Activated CD4-positive, alpha-beta T cell treated with anti-CD3 and anti-CD28 coated beads, Interleukin-2, amount 50 U/mL, for 48 hours (primary cell): Measurements from ENCODE around the gene HS2ST1.
"Not testable (repeated sequence)": the region's sequence is repeated elsewhere in the genome, so short reads cannot be mapped to it uniquely, and the experiment has no call there.

Experiments used
- DNase-seq, 2 experiments: peaks; one replicate each; pipeline ENCODE4 v3.0.0-alpha.2; 2020

The HS2ST1 gene

DNA sequence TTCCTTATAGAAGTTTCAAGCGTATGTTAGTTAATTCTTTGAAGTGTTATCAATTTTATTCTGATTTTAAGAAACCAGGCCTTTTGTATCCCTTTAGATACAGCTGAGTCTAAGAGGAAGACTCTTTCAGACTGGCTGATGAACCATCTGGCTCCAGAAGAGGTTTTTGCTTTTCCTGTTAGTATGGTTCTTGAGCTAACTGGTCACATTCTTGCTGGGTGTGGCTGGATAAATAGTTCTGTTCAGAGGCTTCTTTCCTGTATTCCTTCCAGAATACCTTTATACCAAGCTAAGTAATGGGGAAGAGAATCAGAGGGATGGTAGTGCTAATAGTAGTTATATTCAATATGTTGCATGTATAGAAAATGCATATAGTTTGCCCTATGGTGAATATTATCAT is 12.4 kb downstream of the HS2ST1 start:
- DNase-seq, result no peak

DNA sequence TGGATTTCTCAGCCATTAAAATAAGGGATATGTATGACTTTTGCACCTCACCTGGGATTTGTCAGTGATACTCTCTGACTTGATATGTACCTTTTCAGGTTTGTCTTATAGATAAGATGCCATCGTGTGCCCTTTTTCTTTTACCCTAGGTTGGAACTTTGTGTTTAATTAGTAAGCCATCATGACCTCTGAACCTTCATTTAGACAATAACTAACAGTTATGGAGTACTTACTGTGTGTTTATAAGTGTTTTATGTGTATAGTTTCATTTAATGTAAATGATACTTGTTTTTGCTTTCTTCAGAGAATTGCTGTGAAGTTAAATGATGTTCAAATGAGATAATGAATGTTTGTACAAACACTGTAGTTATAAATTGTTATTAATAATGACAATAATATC is 14.4 kb downstream of the HS2ST1 start:
- DNase-seq, result no peak

DNA sequence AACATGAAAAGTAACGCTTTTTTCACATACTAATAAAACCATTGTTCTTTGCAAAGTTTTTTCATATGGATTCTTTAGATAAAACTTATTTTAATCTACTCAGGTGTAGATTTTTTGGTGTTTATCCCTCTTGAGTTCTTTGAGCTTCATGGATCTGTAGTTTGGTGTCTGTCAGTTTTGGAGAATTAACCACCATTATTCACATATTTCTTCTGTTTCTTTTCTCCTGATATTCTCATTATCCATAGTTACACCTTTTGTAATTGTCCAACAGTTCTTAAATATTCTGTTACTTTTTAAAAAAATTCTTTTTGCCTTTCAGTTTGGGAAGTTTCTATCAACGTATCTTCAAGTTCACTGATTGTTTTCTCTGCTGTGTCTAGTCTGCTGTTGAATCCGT is 18.6 kb downstream of the HS2ST1 start:
- DNase-seq, result no peak

DNA sequence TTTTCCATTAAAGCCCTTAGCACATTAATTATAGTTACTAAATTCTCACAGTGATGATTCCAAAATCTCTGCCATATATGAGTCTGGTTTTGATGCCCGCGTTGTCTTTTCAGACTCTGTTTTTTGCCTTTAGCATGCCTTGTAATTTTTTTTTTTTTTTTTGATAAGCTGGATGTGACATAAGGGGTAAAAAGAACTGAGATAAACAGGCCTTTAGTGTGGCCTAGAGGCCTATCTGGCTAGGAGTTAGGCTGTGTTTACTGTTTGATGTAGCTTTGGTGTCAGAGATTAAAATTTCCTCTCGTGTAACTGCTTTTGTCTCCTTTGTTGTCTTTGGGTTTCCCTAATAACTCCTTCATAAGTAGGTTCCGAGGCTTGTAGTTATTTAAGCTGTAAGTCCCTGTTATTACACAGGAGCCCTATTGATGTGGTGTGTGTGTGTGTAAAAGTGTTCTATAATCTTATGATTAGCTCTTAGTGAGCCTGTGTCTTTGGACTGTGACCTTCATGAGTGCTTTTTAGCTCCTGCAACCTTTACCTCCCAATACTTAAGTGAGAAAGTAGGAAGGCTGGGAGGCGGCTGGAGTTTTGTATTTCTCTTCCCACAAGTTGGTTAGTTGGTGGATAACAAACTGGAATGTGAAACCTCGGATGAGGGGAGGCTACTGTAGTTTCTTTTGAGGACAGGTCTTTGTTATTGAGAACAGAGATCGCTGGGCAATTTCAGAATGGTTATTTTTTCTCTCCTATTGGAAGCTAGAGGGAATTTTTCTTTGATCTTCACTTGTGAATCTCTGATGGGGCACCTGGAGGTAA is 19.3 kb downstream of the HS2ST1 start:
- DNase-seq, result no peak

DNA sequence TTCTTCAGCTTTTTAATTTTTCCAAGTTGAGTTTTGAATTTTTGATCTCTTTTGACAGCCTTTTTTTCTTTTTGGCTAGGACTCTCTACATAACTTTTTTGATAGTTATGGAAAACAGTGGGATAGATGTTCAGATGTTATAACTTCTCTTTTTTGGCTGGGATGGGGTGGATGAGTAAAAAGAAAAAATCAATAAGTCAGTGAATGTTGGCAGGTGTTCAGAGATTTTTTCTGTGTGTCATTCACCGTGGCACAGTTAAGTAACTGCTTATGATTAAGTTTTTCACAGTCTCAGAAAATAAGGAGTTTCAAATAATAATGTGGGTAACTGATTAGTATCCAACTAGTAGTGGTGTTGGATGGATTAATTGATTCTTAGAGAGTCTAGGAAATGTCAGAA is 24.0 kb downstream of the HS2ST1 start:
- no peak for DNase-seq

DNA sequence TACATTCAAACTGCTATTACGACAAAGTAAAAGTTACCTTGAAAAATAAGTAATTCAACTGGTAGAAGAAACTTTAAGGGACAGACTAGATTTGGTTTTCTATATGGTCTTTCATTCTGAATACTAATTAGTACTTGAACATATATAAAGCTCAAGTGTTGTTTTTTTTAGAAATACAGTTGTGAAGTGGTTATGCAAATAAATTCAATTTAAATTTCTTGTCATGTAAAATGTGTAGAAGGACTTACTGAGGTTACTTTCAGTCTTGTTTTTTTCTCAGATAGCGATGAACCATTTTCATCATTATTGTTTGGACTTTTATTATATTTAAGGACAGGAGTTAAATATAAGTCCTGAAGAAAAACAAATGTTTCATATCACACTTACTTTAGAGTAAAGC is 24.4 kb downstream of the HS2ST1 start:
- DNase-seq, result no peak

DNA sequence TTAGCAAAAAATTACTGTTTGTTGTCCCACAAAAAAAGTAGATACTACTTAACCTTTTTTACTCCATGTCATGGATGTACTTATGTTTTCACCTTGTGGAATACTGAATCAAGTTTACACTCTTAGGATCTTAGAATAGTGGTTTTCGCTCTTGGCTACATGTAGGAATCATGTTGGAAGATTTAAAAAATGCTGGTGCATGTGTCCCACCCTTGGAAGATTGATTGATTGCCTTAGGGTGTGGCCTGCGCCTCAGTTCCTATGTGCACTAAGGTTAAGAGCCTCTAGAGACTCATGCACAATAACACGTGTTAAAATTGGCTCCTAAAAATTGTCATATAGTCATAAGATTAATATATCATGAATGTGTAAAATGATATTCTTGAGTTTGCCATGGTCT is 25.0 kb downstream of the HS2ST1 start:
- no peak for DNase-seq

DNA sequence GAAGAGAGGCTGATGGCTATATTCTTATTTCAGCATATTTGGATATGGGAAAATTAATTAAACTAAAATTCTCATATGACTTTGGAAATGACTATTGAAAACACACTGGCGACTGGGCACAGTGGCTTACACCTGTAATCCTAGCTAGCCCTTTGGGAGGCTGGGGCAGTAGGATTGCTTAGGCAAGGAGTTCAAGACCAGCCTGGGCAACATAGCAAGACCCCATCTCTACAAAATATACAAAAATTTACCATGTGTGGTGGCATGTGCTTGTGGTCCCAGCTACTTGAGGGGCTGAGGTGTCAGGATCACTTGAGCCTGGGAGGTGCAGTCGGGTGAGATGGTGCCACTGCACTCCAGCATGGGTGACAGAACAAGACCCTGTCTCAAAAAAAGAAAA is 26.2 kb downstream of the HS2ST1 start:
- no peak for DNase-seq

DNA sequence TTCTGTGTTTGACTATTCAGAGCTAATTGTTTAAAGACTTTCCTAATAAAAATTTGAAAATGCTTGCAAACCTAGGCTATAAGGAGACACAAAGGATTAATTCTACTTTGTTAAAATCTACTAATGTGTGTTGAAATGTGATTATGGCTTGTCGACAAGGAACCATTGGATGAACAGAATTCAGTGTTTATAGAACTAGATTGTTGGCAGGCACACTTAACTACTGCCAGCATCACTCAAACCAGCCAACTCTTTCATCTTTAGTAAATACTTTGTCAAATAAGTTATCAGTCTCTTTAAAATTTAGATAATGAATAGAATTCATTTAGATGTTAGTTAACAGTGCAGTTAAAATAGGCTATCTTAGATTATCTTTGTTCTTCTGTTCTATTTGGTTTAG is 27.6 kb downstream of the HS2ST1 start:
- no peak for DNase-seq

DNA sequence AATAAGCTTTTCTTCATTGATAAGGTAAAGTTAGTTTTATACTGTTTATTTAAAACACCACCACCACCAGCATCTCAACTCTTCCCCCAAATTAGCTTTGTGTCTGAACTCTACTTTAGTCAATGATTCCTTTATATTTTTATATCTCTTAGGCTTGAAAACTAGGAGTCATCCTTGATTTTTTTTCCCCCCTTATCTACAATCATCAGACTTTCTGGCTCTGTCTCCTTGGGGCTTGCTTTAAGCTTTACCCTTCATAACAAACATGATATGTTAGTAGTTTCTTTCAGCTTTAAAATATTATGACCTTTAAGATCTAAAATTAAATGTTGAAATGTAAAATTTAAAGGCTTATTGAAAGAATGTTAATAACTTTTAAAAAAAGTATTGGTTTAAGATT is 28.3 kb downstream of the HS2ST1 start:
- no peak for DNase-seq

DNA sequence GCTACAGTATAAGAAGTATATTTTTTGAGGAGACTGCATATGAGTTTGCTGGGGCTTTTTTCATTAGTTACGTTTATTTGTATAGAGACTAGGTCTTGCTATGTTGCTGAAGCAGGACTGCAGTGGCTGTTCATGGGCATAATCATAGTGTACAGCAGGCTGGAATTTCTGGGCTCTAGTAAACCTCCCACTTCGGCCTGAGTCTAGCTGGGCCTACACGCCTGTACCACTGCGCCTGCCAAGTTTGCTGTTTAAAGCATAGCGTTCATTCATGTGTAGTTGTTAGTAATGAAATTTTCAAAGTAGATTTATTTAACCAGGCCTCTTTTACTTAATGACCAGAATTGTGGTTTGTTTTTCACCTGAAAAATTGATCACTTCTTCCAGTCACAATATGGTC is 33.8 kb downstream of the HS2ST1 start:
- DNase-seq, result no peak

DNA sequence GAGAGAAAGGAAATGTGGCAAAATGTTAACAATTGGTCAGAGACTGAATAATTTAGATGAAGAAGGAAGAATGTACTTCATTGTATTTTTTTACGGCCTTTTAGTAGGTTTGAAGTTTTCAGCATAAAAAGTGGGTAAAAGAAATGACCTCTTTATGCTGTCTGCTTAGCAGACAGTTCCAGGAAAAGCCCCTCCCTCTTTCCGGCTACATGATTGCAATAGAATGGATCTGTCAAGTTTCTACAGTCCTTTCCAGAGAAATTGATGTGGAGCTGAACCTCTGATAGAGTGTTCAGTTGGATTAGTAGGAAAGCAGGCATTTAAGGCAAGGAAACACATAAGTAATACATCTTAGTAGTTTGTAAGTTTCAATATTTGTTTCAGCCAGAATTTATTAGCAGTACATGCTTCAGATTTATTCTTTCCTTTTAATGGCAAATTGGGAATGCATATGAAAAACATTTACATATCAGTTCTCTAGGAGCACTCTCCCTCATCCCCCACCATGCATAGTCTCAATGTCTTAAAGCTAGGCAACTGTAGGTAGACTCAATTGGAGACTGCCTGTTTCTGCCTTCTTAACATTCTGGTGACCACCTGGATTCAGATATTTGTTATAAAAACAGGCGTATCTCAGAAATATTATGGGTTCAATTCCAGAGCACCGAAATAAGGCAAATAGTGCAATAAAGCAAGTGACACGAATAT is 36.4 kb downstream of the HS2ST1 start:
- no peak for DNase-seq

DNA sequence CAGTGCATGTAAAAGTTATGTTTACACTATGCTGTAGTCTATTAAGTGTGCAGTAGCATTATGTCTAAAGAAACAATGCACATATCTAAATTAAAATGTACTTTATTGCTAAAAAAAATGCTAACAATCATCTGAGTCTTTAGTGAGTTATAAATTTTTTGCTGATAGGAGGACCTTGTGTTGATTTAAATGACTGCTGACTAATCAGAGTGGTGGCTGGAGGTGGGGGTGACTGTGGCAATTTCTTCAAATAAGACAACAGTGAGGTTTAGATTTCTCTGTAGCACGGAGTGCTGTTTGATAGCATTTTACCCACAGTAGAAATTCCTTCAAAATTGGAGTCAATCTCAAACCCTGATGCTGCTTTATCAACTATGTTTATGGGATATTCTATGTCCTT is 37.0 kb downstream of the HS2ST1 start:
- DNase-seq, result no peak

DNA sequence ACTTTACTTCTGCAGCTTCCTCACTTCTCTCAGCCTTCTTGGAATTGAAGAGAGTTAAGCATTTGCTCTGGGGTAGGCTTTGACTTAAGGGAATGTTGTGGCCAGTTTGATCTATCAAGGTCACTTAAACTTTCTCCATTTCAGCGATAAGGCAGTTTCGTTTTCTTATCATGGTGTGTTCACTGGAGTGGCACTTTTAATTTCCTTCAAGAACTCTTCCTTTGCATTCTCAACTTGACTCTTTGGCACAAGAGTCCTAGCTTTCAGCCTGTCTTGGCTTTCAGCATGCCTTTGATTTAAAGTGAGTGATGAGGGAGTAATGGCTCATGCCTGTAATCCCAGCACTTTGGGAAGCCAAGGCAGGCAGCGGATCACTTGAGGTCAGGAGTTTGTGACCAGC is 38.7 kb downstream of the HS2ST1 start:
- DNase-seq, result no peak

DNA sequence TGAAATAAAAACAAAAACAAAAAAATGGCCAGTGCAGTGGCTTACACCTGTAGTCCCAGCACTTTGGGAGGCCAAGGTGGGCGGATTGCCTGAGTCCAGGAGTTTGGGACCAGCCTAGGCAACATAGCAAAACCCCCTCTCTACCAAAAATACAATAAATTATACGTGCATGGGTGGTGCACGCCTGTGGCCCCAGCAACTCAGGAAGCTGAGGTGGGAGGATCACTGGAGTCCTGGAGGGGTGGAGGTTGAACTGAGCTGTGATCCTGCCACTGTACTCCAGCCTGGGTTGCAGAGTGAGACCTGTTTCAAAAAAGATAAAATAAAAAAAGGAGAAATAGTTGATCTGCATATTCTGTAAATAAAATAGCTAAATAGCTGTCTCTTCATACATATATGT is 41.2 kb downstream of the HS2ST1 start:
- no peak for DNase-seq

DNA sequence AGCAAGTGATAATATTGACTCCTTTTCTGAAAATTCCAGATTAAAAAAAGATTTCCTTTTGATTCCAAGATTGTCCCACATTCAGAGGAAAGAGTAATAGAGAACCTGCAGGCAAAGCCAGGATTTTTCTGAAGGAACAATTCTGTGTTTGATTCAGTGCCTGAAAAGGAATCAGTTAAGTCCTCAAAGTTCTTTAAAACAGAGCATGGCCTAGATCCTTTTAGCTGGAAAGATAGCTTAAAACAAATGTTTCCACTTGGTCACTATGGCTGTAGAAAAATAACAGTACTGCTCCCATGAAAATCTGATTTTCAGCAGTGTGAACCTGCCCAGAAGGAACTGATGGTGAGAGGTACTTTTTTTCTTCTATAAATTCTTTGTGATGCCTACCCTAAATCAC is 41.8 kb downstream of the HS2ST1 start:
- DNase-seq, result no peak

DNA sequence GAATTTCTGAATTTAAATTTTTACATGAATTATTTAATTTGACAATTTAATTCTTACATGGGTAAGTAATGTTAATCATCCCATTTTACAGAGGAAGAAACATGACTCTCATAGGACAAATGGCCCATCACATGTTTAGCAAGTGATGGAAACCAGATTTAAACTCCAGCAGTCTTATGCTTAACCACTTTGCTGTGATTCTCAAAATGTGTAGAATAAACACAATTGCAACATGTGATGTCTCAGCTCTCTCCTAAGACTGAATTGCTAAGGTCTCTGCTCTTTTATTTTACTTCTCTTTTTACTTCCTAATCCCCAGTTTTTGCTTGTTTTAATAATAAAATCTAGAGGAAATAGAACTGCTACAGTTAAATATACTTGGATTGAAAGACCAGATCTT is 42.8 kb downstream of the HS2ST1 start:
- no peak for DNase-seq

DNA sequence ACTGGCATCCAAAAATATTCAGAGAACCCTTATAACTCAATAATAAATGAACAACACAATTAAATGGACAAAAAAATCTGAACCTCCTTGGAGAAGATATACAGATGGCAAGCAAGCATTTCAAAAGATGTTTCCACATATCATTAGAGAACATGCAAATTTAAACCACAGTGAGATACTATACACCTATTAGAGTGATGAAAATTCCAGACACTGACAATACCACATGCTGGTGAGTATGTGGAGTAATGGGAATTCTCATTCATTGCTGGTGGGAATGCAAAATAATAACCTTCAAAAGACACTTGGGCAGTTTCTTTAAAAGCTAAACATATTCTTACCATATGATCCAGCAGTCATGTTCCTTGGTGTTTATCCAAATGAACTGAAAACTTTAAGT is 46.1 kb downstream of the HS2ST1 start:
- no peak for DNase-seq

DNA sequence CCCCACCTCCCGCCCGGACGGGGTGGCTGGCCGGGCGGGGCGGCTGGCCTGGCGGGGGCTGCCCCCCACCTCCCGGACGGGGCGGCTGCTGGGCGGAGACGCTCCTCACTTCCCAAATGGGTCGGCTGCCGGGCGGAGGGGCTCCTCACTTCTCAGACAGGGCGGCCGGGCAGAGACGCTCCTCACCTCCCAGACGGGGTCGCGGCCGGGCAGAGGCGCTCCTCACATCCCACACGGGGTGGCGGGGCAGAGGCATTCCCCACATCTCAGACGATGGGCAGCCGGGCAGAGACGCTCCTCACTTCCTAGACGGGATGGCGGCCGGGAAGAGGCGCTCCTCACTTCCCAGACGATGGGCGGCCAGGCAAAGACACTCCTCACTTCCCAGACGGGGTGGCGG is 49.4 kb downstream of the HS2ST1 start:
- DNase-seq, result not testable (repeated sequence)

DNA sequence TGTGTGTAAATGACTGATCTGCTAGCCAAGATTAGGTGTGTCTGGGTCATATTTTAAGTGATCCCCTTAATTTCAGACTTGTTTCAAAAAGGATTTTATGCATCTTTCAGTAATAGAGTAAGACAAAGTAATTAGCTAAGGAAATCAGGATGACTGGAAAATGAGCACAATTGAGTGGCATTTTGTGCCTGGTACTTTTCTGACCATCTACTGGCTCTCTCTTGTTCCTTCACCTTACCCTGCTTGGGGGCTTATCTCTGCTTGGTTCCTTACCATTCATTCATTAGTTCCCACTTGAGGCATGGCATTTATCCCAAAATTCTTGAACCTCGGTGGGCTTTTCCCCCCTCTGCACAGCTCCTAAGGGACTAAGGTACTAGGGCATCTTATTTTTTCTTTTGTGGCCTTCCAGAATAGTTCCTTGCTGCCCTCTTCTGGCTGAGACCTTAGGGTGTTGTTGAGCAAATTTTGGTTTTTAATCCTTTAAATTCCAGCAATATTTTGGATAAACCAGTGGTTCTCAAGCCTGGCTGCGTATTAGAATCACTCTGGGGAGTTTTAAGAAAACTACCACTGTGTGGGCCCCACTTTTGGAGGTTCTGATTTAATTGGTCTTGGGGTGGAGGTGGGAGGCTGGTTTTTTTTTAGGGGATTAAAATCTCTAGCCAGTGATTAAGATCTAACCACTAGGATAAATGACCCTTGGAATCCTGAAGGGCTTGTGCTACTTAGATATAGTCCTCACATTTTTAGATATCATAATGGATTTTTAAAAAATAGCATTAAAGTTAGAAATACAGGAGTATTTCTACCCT is 50.8 kb downstream of the HS2ST1 start:
- DNase-seq, result peak; percentile 5 to 10

DNA sequence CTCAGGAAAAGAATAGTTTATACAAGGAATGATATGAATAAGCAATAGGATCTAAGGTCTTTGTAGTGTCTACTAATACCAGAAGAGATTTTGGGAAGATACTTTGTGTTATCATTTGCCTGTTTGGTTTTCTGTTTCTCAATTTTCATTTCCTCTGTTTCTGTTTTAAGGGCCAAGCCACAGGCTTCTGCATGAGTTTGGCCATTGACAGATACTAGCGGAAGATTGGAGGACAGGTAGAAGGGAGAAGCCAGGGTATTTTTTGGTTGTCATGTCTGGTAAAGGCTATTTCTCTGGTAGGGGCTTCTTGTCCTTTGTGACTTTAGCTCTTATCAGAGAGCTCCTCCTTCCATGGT is 51.4 kb downstream of the HS2ST1 start:
- DNase-seq, result no peak

DNA sequence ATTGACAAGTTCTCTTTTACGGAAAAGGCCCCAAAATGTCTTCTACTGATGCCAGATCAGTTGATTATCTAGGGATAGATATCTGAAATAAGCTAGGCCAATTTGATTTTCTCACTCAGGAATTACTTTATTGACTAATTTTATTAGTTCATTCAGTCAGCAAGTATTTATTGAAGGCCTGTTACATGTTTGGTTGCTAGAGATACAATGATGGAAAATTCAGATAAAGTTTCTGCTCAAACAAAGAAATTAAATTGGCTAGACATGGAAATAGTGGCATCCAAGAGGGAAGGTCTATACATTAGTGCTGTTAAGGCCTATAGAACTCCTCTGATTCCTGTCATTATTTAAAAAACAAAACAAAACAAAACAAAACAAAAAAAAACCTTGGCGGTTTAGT is 56.5 kb downstream of the HS2ST1 start:
- no peak for DNase-seq

DNA sequence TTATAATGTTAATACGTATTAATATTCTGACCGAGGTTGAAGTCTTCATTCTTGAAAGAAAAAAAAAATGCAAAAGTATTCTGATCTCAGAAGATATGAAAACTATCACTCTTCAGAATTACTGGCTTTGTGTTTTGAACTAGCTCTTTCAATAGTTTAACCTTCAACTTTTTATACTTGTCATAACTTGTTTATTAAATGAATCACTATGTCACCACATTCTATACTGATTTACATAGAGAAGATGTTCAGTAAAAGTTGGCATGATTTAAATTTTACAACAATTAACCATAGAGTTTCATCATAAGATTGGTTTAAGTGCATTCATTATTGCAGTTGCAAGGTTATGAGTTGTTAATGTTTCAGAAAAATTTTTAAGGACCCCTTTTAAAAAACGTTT is 57.3 kb downstream of the HS2ST1 start:
- DNase-seq, result no peak

DNA sequence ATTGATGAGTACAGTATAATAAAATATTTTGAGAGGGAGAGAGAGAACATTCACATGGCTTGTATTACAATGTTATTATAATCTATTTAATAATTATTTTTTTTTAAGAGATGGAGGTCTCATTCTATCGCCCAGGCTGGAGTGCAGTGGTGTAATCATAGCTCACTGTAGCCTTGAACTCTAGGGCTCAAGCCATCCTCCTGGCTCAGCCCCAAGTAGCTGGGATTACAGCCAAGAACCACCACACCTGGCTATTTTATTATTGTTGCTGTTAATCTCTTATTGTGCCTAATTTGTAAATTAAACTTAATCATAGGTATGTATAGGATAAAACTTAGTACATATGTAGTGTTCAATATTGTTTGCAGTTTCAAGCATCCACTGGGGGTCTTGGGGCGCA is 57.8 kb downstream of the HS2ST1 start:
- no peak for DNase-seq
